Right atrium auricular region (tissue), 2 donors: ENCODE measurements around the gene HS6ST3. TPM values are rescaled to one million over a fixed set of nuclear protein-coding genes. Genes with fewer than 3 reads are reported as not detected.
A peak's percentile ranks its signal among the peaks of the same experiment; 100 is the strongest.

Experiments
- DNase-seq: peaks from one replicate; pipeline ENCODE4 v3.0.0-alpha.2; 2019; ENCODE audit warnings: low spot score
- H3K27ac ChIP-seq, 2 donors: fragments of 200-600 bp; sonication (generic); 1 replicate in 1 of 2; 2 replicates in 1 of 2; pipeline ENCODE4 v1.5.1; 2016 to 2019
- H3K27me3 ChIP-seq, 2 donors: fragments of 200-600 bp; sonication (generic); one replicate each; pipeline versions ENCODE4 v1.5.1 to v1.6.0; 2017 to 2019
- H3K36me3 ChIP-seq: fragments of 200-600 bp; sonication (generic); one replicate; pipeline ENCODE4 v1.5.1; 2016
- H3K4me1 ChIP-seq, 2 donors: fragments of 200-600 bp; sonication (generic); one replicate each; pipeline versions ENCODE4 v1.5.1 to v1.6.0; 2017 to 2019
- H3K4me3 ChIP-seq, 2 donors: fragments of 200-600 bp; sonication (generic); 1 replicate in 1 of 2; 2 replicates in 1 of 2; pipeline ENCODE4 v1.5.1; 2017 to 2019; ENCODE audit warnings: mild to moderate bottlenecking in 1 of 2, moderate library complexity in 1 of 2
- H3K9me3 ChIP-seq, 2 donors: fragments of 200-600 bp; sonication (generic); one replicate each; pipeline ENCODE4 v1.5.1; 2019
- CTCF ChIP-seq, 2 donors: fragments of 200-600 bp; sonication (generic); IDR thresholded peaks; one replicate each; pipeline ENCODE4 v1.5.1; 2019; ENCODE audit warnings: antibody characterized with exemption in 2 of 2
- total RNA-seq, 2 donors: library from RNA; depleted of rRNA; stranded (reverse); fragments of >200 nt; gene quantifications; one replicate each; pipeline ENCODE4 v1.1.0, GENCODE V29; 2016

Gene HS6ST3
- total RNA-seq, 2 donors from 2014 or later, result 0.59 to 3.1 TPM

- no peak for TF ChIP-seq CTCF (IDR thresholded peaks at IDR 0.05)
- DNase-seq, result no peak
- Histone ChIP-seq H3K4me1 (no peaks in the 10 kb centered on the region), H3K27ac (peak overlapping the region in 1 of 2 donors; percentile 54), H3K4me3 (no peak overlapping the region), H3K9me3 (no peaks in the 10 kb centered on the region), H3K27me3 (no peaks in the 10 kb centered on the region), H3K36me3 (no peaks in the 10 kb centered on the region)
These were observed 383.7 kb downstream of the HS6ST3 start for GRCh38 chr13:96473526-96474180.

DNA sequence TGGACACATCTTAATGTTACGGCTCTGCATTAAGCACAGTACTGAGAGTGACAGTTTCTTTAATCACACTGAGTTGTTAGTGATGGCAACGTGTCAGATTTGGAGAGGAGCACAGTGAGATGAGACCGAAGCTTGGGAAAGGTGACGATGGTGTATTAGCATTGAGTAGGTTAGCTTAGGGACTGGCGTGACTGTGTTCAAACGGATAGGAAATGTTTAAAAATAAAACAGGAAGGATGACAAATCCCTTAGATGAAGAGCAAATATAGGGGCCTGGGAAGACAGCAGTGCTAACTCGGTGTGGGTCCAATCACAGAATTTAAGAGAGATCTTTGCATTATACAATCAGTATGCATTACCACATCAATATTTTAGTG, 384.3 kb downstream of the HS6ST3 start:
- H3K36me3 ChIP-seq, result no peaks in the 10 kb centered on the region
- H3K4me1 ChIP-seq, result no peaks in the 10 kb centered on the region
- no peak for TF ChIP-seq CTCF (IDR thresholded peaks at IDR 0.05)
- no peak overlapping the region for H3K4me3 ChIP-seq
- peak overlapping the region in 1 of 2 donors; percentile 54 for H3K27ac ChIP-seq
- no peak for DNase-seq
- no peaks in the 10 kb centered on the region for H3K9me3 ChIP-seq
- H3K27me3 ChIP-seq, result no peaks in the 10 kb centered on the region

- no peaks in the 10 kb centered on the region for H3K4me1 ChIP-seq
- TF ChIP-seq CTCF (IDR thresholded peaks at IDR 0.05), result no peak
- no peaks in the 10 kb centered on the region for H3K36me3 ChIP-seq
- H3K4me3 ChIP-seq, result no peak overlapping the region
- no peak overlapping the region for H3K27ac ChIP-seq
- H3K9me3 ChIP-seq, result no peaks in the 10 kb centered on the region
- DNase-seq, result no peak
- no peaks in the 10 kb centered on the region for H3K27me3 ChIP-seq
These were observed 385.2 kb downstream of the HS6ST3 start for GRCh38 chr13:96475103-96475502.

- H3K9me3 ChIP-seq, result peaks cover 0 to 8% of the 10 kb centered on the region in 2 donors
- H3K27ac ChIP-seq, result no peak overlapping the region
- H3K36me3 ChIP-seq, result no peaks in the 10 kb centered on the region
- no peak for TF ChIP-seq CTCF (IDR thresholded peaks at IDR 0.05)
- no peak overlapping the region for H3K4me3 ChIP-seq
- no peaks in the 10 kb centered on the region for H3K27me3 ChIP-seq
- no peaks in the 10 kb centered on the region for H3K4me1 ChIP-seq
- DNase-seq, result no peak
These were observed 391.6 kb downstream of the HS6ST3 start for GRCh38 chr13:96481482-96481881.

DNA sequence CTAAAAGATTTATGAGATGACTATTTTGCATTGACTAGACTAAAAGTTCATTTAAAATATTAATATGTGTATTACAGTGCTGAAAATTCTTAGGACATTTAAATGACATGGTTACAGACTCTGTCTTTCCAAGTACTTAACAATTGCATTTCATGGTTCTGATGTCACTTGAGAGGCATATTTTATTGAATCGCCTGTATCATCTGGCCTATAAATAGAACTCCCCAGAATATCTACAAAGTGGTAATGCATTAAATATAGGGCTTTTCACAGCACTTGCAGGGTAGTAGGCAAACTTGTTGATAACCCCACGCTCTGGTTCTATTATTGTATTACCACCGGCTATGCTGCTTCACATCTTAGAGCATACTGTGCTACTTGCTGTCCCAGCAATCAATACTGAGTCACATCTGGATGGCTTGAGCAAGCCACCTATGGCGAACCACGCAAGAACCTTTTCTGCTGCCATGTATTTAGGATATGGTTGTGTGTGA, 400.6 kb downstream of the HS6ST3 start:
- H3K27ac ChIP-seq, result no peak overlapping the region
- no peaks in the 10 kb centered on the region for H3K36me3 ChIP-seq
- no peak for TF ChIP-seq CTCF (IDR thresholded peaks at IDR 0.05)
- no peaks in the 10 kb centered on the region for H3K4me1 ChIP-seq
- no peaks in the 10 kb centered on the region for H3K9me3 ChIP-seq
- no peaks in the 10 kb centered on the region for H3K27me3 ChIP-seq
- no peak overlapping the region for H3K4me3 ChIP-seq
- no peak for DNase-seq

DNA sequence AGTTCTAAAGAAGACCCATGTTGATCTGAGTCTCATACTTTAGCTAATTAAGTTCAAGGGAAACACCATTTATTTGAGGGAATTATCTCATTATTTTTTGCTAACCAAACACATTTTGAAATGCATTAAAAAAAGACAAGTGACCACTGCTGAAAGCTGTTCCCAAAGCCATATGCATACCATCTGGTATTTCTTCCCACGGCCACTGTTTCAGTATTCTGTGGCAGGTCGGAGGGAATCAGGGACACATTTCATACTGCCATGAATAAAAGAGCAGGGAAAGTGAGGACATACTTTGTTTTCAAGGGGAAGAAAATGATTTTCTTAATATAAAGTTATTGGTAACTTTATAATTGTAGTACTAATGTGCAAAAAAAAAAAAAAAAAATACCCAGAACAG, 401.2 kb downstream of the HS6ST3 start:
- TF ChIP-seq CTCF (IDR thresholded peaks at IDR 0.05), result no peak
- no peak overlapping the region for H3K27ac ChIP-seq

More for the DNA sequence above, 401.2 kb downstream of the HS6ST3 start:
- Histone ChIP-seq H3K4me1 (no peaks in the 10 kb centered on the region), H3K36me3 (no peaks in the 10 kb centered on the region), H3K27me3 (no peaks in the 10 kb centered on the region), H3K9me3 (no peaks in the 10 kb centered on the region), H3K4me3 (no peak overlapping the region)
- DNase-seq, result no peak
